Stimulated activated CD8-positive, alpha-beta memory T cell treated with anti-CD3 and anti-CD28 coated beads, Interleukin-4, amount 100 ng/mL, for 48 hours (primary cell): ENCODE data around the gene MIOX.
"Not testable (repeated sequence)": the region's sequence is repeated elsewhere in the genome, so short reads cannot be mapped to it uniquely, and the experiment has no call there.

Source experiments
- DNase-seq: peaks from one replicate; pipeline ENCODE4 v3.0.0-alpha.2; 2020

The MIOX gene

DNA sequence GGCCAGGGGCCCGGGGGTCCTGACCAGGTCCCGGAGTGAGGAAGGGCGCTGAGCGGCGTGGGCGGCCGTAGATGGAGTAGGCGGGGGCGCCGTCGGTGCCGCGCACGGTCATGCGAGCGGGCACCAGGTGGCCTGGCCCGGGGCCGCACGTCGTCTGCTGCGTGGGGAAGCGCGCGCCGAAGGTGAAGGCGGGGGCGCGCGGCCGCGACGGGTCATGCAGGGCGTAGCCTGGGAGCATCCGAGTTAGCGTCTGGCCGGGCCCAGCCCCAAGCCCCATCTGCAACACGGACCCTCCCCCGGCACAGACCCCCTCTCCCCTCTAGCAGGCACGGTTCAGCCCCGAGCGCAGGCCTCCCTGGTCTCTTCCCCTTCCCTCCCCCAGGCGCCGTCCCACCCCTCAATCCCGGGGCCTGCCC, 44.9 kb downstream of the MIOX start:
- peak; percentile 80 for DNase-seq

DNA sequence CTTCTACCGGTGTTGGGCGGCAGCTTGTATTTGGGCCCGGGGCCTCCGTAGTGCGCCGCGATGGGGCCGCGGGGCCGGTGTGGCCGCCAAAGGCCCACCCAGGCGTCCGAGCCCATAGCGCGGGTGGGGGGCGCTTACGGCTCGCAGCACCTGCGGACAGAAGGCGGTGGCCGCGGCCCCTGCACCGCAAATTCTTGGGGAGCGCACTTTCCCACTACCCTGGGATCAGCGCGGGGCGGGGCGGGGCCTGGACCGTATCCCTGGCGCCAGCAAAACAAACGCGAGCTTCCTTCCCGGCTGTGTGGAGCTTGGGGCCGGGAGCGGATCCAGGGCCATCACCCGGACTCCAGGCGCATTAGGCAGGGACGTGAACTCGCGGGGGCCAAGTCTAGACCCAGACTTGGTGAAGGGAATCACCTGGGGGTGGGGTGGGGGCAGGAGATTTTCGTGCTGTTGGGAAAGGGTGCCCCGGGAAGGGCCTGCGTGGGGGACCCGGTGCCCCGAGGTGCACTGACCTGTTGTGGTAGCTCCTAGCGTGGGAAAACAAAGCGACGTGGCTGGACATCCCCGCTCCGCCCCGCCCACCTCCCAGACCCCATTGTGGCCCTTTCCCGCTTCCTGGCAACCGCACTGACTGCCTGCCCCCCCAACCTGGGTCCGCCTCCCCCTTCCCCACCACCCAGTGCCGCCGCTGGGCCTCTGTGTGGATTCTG, 45.5 kb downstream of the MIOX start:
- peak; percentile 43 for DNase-seq

DNA sequence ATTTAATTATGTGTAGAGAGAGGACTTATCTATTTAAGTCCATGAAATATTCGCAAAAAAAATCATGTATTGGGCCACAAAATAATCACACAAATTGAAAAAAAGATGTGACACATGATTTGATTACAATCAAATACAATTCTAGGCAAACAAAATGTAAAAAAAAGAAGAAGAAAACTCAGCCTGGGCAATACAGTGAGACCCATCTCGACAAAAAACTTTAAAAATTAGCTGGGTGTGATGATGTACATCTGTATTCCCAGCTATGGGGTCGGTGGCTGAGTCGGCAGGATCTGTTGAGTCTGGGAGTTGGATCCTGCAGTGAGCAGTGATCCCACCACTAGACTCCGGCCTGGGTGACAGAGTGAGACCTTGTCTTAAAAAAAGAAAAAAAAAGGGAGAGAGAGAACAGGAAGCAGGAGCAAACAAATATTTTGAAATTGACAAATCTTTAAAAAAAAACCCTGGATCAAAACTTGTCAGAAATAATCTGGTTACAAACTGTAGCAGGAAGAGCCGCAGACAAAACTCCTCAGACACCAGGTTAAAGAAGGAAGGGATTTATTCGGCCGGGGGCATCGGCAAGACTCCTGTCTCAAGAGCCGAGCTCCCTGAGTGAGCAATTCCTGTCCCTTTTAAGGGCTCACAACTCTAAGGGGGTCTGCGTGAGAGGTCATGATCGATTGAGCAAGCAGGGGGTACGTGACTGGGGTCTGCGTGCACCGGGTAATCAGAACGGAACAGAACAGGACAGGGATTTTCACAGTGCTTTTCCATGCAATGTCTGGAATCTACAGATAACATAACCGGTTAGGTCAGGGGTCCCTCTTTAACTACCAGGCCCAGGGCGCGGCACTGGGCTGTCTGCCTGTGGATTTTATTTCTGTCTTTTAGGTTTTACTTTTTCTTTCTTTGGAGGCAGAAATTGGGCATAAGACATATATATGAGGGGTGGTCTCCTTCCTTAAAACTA, 46.5 kb downstream of the MIOX start:
- no peak for DNase-seq

- not testable (repeated sequence) for DNase-seq
These were observed 47.4 kb downstream of the MIOX start for GRCh38 chr22:50533856-50534711.

DNA sequence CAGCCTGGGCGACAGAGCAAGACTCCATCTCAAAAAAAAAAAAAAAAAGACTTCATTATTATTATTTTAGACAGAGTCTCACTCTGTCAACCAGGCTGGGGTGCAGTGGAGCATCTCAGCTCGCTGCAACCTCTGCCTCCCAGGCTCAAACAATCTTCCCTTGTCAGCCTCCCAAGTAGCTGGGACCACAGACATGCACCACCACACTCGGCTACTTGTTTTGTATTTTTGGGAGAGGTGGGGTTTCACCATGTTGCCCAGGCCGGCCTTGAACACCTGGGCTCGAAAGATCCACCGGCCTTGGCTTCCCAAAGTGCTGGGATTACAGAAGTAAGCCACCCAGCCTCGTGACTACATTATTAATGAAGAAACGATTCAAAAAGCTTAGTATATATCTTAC, 48.5 kb downstream of the MIOX start:
- no peak for DNase-seq

- no peak for DNase-seq
These were observed 49.6 kb downstream of the MIOX start for GRCh38 chr22:50536226-50536625.

DNA sequence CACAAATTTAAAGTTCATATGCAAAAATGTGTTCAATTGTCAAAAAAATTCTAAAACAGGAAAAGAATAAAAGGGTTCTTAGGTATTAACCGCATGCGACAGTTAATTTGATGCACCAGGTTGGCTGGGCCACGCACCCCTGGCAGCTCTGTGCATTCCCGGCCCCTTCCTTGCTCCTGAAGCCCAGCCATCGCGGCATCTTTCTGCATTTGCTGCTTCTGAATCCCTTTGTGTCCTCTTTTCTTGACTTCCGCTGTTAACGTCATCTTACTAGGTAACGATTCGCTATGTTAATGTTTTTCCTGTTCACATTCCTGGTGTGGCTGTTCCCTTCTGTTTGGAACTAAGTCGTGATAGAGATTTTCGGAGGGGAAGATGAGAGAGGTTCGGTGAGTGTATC, 51.1 kb downstream of the MIOX start:
- no peak for DNase-seq
